ENCODE results near the gene KCNIP4.
"Not testable (repeated sequence)": the region's sequence is repeated elsewhere in the genome, so short reads cannot be mapped to it uniquely, and the experiment has no call there.

The KCNIP4 gene

GRCh38 chr4:20752641-20753040 is 1195.9 kb downstream of the KCNIP4 start:
- no peak for DNase-seq (ENCODE audit: low read depth)

GRCh38 chr4:20746000-20746399 is 1202.6 kb downstream of the KCNIP4 start:
- DNase-seq (ENCODE audit: low read depth): not testable (repeated sequence)

GRCh38 chr4:20735931-20736330 is 1212.6 kb downstream of the KCNIP4 start:
- no peak for DNase-seq (ENCODE audit: low read depth)

GRCh38 chr4:20724915-20725314 is 1223.7 kb downstream of the KCNIP4 start:
- no peak for DNase-seq (ENCODE audit: low read depth)

- DNase-seq (ENCODE audit: low read depth): no peak
Measured at GRCh38 chr4:20723463-20723862, 1225.1 kb downstream of the KCNIP4 start.

GRCh38 chr4:20723019-20723418 is 1225.6 kb downstream of the KCNIP4 start:
- DNase-seq (ENCODE audit: low read depth): no peak

- no peak for DNase-seq (ENCODE audit: low read depth)
Measured at GRCh38 chr4:20711335-20711734, 1237.2 kb downstream of the KCNIP4 start.

- peak; percentile 88 for DNase-seq (ENCODE audit: low read depth)
Measured at GRCh38 chr4:20700007-20700761, 1248.4 kb downstream of the KCNIP4 start, which contains the start of gene PACRGL. Gene PACRGL (plus strand): TSS chr4:20700458. CDS start chr4:20704482, 4,024 bp downstream.

GRCh38 chr4:20698820-20699219 is 1249.8 kb downstream of the KCNIP4 start:
- no peak for DNase-seq (ENCODE audit: low read depth)

GRCh38 chr4:20698382-20698781 is 1250.2 kb downstream of the KCNIP4 start:
- no peak for DNase-seq (ENCODE audit: low read depth)

GRCh38 chr4:20696815-20697214 is 1251.8 kb downstream of the KCNIP4 start:
- DNase-seq (ENCODE audit: low read depth): no peak

GRCh38 chr4:20687864-20688263 is 1260.7 kb downstream of the KCNIP4 start:
- DNase-seq (ENCODE audit: low read depth): no peak

- no peak for DNase-seq (ENCODE audit: low read depth)
Measured at GRCh38 chr4:20684852-20685763, 1263.5 kb downstream of the KCNIP4 start.

GRCh38 chr4:20683766-20684165 is 1264.8 kb downstream of the KCNIP4 start:
- no peak for DNase-seq (ENCODE audit: low read depth)

GRCh38 chr4:20682853-20683252 is 1265.7 kb downstream of the KCNIP4 start:
- no peak for DNase-seq (ENCODE audit: low read depth)

GRCh38 chr4:20681271-20681670 is 1267.3 kb downstream of the KCNIP4 start:
- no peak for DNase-seq (ENCODE audit: low read depth)

GRCh38 chr4:20680736-20681135 is 1267.8 kb downstream of the KCNIP4 start:
- DNase-seq (ENCODE audit: low read depth): no peak

GRCh38 chr4:20679951-20680350 is 1268.6 kb downstream of the KCNIP4 start:
- DNase-seq (ENCODE audit: low read depth): no peak
